Duodenal mucosa (tissue), 2 donors: ENCODE measurements around the gene GPR162.
"Not testable (repeated sequence)": the region's sequence is repeated elsewhere in the genome, so short reads cannot be mapped to it uniquely, and the experiment has no call there.

Experiments used
- H3K27ac ChIP-seq: one replicate; pipeline ENCODE4 v1.7.0; 2013; ENCODE audit warnings: low read depth, low read length
- H3K27me3 ChIP-seq, 2 donors: one replicate each; pipeline ENCODE4 v1.7.0; 2013; ENCODE audit warnings: low read length in 2 of 2, control low read depth in 1 of 2; ENCODE audit not compliant: insufficient read depth in 2 of 2, control insufficient read depth in 1 of 2
- H3K36me3 ChIP-seq, 2 donors: one replicate each; pipeline ENCODE4 v1.7.0; 2013; ENCODE audit warnings: low read length in 2 of 2, control low read depth in 1 of 2; ENCODE audit not compliant: insufficient read depth in 2 of 2, control insufficient read depth in 1 of 2
- H3K4me1 ChIP-seq, 2 donors: one replicate each; pipeline ENCODE4 v1.7.0; 2013; ENCODE audit warnings: low read length in 2 of 2, control low read depth in 1 of 2; ENCODE audit not compliant: insufficient read depth in 2 of 2, control insufficient read depth in 1 of 2
- H3K4me3 ChIP-seq, 2 donors: one replicate each; pipeline ENCODE4 v1.7.0; 2013; ENCODE audit warnings: low read length in 2 of 2, low read depth in 1 of 2
- H3K9ac ChIP-seq, 2 donors: one replicate each; pipeline ENCODE4 v1.7.0; 2013; ENCODE audit warnings: low read length in 2 of 2, low read depth in 1 of 2
- H3K9me3 ChIP-seq, 2 donors: one replicate each; pipeline ENCODE4 v1.7.0; 2013; ENCODE audit warnings: low read length in 2 of 2, control low read depth in 1 of 2; ENCODE audit not compliant: control insufficient read depth in 1 of 2

Gene GPR162

GRCh38 chr12:6853626-6854025 is 32.0 kb downstream of the GPR162 start:
- no peaks in the 10 kb centered on the region for H3K9me3 ChIP-seq
- H3K4me1 ChIP-seq, result peaks cover 11 to 22% of the 10 kb centered on the region in 2 donors
- no peak overlapping the region for H3K4me3 ChIP-seq
- H3K36me3 ChIP-seq, result peaks cover 15 to 44% of the 10 kb centered on the region in 2 donors
- no peak overlapping the region for H3K27ac ChIP-seq
- H3K9ac ChIP-seq, result peak overlapping the region in 1 of 2 donors; percentile 31
- H3K27me3 ChIP-seq, result no peaks in the 10 kb centered on the region

GRCh38 chr12:6854036-6854435 is 32.4 kb downstream of the GPR162 start:
- H3K27me3 ChIP-seq, result no peaks in the 10 kb centered on the region
- no peak overlapping the region for H3K27ac ChIP-seq
- no peak overlapping the region for H3K4me3 ChIP-seq
- H3K9me3 ChIP-seq, result no peaks in the 10 kb centered on the region
- peaks cover 19 to 44% of the 10 kb centered on the region in 2 donors for H3K36me3 ChIP-seq
- no peak overlapping the region for H3K9ac ChIP-seq
- peaks cover 11 to 19% of the 10 kb centered on the region in 2 donors for H3K4me1 ChIP-seq

- Histone ChIP-seq H3K27ac (no peak overlapping the region), H3K9ac (no peak overlapping the region), H3K9me3 (no peaks in the 10 kb centered on the region), H3K27me3 (no peaks in the 10 kb centered on the region), H3K4me3 (no peak overlapping the region), H3K36me3 (peaks cover 26 to 50% of the 10 kb centered on the region in 2 donors), H3K4me1 (peaks cover 7 to 11% of the 10 kb centered on the region in 2 donors)
These were observed 33.7 kb downstream of the GPR162 start for GRCh38 chr12:6855322-6855721.

- Histone ChIP-seq H3K9ac (no peak overlapping the region), H3K9me3 (no peaks in the 10 kb centered on the region), H3K4me1 (peaks cover 0 to under 1% of the 10 kb centered on the region in 2 donors), H3K4me3 (no peak overlapping the region), H3K36me3 (peaks cover 51 to 82% of the 10 kb centered on the region in 2 donors), H3K27me3 (no peaks in the 10 kb centered on the region), H3K27ac (no peak overlapping the region)
These were observed 37.2 kb downstream of the GPR162 start for GRCh38 chr12:6858799-6859198.

- H3K9me3 ChIP-seq, result no peaks in the 10 kb centered on the region
- no peak overlapping the region for H3K9ac ChIP-seq
- no peak overlapping the region for H3K4me3 ChIP-seq
- H3K27ac ChIP-seq, result no peak overlapping the region
- no peaks in the 10 kb centered on the region for H3K4me1 ChIP-seq
- no peaks in the 10 kb centered on the region for H3K27me3 ChIP-seq
- H3K36me3 ChIP-seq, result peaks cover 57 to 95% of the 10 kb centered on the region in 2 donors
These were observed 38.5 kb downstream of the GPR162 start for GRCh38 chr12:6860116-6860515.

- H3K27ac ChIP-seq, result no peak overlapping the region
- H3K4me3 ChIP-seq, result no peak overlapping the region
- H3K9me3 ChIP-seq, result no peaks in the 10 kb centered on the region
- H3K4me1 ChIP-seq, result no peaks in the 10 kb centered on the region
- H3K9ac ChIP-seq, result no peak overlapping the region
- peaks cover 58 to 91% of the 10 kb centered on the region in 2 donors for H3K36me3 ChIP-seq
- H3K27me3 ChIP-seq, result no peaks in the 10 kb centered on the region
These were observed 39.3 kb downstream of the GPR162 start for GRCh38 chr12:6860942-6861341.

GRCh38 chr12:6861391-6861790 is 39.8 kb downstream of the GPR162 start:
- peaks cover 58 to 87% of the 10 kb centered on the region in 2 donors for H3K36me3 ChIP-seq
- no peaks in the 10 kb centered on the region for H3K4me1 ChIP-seq
- no peaks in the 10 kb centered on the region for H3K27me3 ChIP-seq

GRCh38 chr12:6863033-6863432 is 41.4 kb downstream of the GPR162 start:
- Histone ChIP-seq H3K36me3 (peaks cover 48 to 70% of the 10 kb centered on the region in 2 donors), H3K4me1 (peaks cover 0 to 7% of the 10 kb centered on the region in 2 donors), H3K9me3 (no peaks in the 10 kb centered on the region), H3K27me3 (no peaks in the 10 kb centered on the region), H3K9ac (no peak overlapping the region), H3K4me3 (no peak overlapping the region), H3K27ac (no peak overlapping the region)

More at GRCh38 chr12:6861391-6861790, 39.8 kb downstream of the GPR162 start:
- Histone ChIP-seq H3K9me3 (no peaks in the 10 kb centered on the region), H3K4me3 (no peak overlapping the region), H3K9ac (no peak overlapping the region), H3K27ac (no peak overlapping the region)

GRCh38 chr12:6863586-6864321 is 42.1 kb downstream of the GPR162 start:
- Histone ChIP-seq H3K27me3 (no peaks in the 10 kb centered on the region), H3K9ac (no peak overlapping the region), H3K4me1 (peaks cover 7 to 13% of the 10 kb centered on the region in 2 donors), H3K4me3 (no peak overlapping the region), H3K27ac (no peak overlapping the region), H3K9me3 (no peaks in the 10 kb centered on the region), H3K36me3 (peaks cover 41 to 63% of the 10 kb centered on the region in 2 donors)

- H3K27ac ChIP-seq, H3K9me3 ChIP-seq, H3K27me3 ChIP-seq, H3K9ac ChIP-seq, H3K4me3 ChIP-seq: not testable (repeated sequence)
- Histone ChIP-seq H3K4me1 (peaks cover 22 to 29% of the 10 kb centered on the region in 2 donors), H3K36me3 (peaks cover 39 to 58% of the 10 kb centered on the region in 2 donors)
These were observed 43.7 kb downstream of the GPR162 start for GRCh38 chr12:6865307-6865706.
